HG03520 (cell line): ENCODE results near the gene PADI2.
A peak's percentile ranks its signal among the peaks of the same experiment; 100 is the strongest.

Experiments used
- ATAC-seq: cut with Tn5 transposase; IDR thresholded peaks from one replicate; pipeline ENCODE4 v1.9.1; 2021; ENCODE audit warnings: mild to moderate bottlenecking, moderate library complexity; ENCODE audit not compliant: unreplicated experiment

PADI2 gene

DNA sequence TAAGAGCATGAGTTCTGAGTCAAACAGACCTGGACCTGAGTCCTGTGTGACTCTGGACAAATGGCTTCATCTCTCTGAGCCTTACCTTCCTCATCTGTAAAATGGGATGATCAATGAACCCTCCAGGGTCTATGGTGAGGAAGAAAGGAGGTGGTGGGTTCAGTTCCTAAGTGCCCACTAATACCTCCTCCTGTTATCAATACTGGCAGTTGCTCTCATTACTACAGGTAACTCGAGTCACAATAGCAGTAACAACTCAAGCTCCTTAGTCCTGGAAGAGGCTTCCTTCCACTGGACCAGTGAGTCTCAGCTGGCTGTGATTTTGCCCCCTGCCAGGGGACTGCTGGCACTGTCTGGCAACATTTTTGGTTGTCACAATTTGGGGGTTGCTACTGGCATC is 2.6 kb downstream of the PADI2 start:
- no peak for ATAC-seq

- no peak for ATAC-seq
Observed at GRCh38 chr1:17113963-17114362, 5.3 kb downstream of the PADI2 start.

DNA sequence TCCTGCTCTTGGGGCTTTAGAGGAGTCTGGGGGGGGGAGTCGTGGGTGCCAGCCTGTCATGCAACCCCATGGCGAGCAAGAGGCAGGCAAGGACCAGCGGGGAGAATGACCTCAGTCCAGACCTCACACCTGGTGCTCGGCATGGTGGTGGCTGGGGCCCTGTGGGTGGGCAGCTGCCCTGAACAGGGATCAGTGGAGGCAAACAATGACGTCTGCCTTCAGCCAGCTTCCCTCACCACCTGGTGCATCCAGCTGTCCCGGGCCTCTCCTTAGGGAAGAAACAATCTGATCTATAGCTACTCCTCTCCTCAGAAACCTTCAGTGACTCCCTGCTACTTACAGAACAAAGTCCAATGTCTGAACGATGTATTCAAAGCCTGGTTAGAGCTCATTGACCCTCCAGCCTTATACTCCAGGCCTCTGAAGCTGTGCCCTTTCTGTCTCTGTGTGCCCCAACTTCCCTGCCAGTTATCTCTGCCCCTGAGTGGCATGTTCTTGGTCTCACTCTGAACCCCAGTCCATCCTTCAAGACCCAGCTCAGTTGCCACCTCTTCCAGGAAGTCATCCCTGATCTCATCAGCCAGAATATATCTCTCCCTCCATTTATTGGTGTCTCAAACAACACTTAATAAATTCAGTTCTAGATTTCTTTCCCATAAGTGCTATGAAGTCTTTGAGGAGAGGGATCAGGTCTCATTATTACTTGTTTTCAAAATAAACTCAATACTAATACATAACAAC is 6.6 kb downstream of the PADI2 start:
- ATAC-seq = no peak

DNA sequence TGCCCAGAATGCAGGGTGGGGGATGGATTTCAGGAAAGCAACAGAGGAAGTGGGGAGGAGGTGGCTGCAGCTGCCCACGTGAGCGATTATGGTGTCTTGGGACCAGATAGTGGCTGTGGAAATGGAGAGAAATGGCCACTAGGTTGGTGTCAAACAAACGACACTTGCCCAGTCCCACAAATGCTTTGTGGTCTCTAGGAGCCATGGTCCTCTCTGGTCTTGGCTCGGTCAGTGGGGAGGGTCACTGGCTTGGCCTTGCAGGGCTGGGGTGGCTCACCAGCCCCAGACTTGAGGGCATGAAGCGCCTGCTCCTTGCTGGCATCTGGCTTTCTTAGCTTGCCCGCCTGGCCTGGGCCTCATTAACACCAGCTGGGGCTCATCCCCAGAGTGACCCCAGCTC is 7.2 kb downstream of the PADI2 start:
- ATAC-seq = no peak

DNA sequence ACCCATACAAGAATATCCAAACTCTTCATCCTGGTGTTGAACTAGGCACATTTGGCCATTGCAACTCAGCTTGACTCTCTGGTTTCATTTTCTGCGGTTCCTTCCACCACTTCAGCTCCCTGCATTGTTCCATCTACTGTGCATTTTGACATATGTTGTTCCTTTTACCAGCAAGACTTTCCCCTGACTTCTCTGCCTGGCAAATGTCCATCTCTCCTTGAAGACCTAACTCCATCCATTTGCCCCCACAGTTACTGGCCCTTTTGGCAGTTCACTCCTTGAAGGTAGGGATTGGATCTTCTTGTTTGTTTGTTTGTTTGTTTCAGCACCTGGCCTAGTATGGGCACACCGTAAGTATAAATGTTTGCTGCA is 8.7 kb downstream of the PADI2 start:
- no peak for ATAC-seq

- no peak for ATAC-seq
Observed at GRCh38 chr1:17109892-17110554, 9.2 kb downstream of the PADI2 start.

DNA sequence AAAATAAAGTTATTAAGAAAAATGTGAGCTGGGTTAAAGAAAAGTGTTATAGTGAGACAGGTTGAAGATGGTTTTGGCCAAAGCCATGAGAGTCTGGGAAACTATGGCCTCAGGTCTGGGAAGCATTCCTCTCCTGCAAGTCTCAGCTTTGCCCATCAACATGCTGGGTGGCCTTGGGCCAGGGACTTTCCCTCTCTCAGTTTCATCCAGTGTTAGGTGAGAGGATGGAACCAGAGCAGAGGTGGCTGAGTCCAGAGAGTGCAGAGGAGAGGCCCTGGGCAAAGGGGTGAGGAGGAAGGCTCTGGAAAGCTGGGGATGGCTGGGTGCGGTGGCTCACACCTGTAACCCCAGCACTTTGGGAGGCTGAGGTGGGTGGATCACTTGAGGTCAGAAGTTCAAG is 10.5 kb downstream of the PADI2 start:
- ATAC-seq = no peak

DNA sequence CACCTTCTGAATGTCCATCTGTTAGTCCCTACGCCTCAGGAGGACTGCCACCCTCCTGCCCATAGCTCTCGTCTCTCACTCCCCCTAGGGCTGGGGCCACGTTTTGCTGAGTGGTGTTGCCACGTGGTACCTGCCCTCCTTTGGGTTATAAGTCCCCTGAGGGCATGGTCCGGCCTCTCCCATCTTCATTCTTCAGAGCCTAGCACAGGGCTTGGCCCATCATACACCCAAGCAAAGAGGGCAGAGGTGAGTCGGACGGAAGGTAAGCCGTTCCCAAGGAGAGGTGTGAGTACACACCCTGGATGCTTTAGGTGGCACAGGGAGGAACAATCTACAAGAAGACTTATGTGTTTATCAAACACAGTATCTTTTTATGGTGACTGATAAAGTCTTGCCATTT is 10.9 kb downstream of the PADI2 start:
- ATAC-seq = no peak

DNA sequence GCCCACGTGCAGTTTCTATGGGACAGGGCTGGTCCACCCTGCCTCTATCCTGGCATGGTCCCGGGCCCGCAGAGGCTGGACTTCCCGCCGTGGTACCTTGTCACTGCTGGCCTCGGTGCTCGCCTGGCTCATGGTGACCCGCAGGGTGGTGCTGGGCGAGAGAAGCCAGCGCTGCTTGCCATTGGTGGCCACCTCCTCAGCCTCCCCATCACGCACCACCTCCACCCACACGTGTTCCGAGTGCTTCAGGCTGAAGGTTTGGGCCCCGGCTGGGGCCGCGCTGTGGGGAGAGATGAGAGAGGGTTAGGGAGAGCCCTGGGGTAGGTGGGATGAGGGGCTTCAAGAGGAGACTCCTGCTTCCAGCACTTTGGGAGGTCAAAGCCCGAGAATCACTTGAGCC is 14.5 kb downstream of the PADI2 start:
- ATAC-seq = no peak

DNA sequence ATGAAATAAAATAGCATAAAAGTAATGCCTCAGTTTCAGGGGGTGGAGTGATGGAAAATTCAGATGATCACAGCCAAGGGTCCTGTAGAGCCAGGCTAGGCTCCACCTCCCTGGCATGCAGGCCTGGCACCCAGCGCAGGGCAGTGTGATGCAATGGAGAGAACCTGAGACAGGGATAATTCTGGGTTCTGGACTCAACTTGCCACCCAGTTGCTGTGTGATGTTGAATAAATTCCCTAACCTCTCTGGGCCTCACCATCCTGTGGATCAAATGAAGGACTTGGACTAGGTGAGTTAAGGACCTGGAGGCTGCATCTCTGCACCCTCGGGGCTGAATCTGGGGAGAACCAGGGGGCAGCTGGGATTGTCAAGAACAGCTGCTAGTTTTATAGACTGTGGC is 17.0 kb downstream of the PADI2 start:
- ATAC-seq = no peak

GRCh38 chr1:17101261-17101660 is 18.0 kb downstream of the PADI2 start:
- ATAC-seq = no peak

DNA sequence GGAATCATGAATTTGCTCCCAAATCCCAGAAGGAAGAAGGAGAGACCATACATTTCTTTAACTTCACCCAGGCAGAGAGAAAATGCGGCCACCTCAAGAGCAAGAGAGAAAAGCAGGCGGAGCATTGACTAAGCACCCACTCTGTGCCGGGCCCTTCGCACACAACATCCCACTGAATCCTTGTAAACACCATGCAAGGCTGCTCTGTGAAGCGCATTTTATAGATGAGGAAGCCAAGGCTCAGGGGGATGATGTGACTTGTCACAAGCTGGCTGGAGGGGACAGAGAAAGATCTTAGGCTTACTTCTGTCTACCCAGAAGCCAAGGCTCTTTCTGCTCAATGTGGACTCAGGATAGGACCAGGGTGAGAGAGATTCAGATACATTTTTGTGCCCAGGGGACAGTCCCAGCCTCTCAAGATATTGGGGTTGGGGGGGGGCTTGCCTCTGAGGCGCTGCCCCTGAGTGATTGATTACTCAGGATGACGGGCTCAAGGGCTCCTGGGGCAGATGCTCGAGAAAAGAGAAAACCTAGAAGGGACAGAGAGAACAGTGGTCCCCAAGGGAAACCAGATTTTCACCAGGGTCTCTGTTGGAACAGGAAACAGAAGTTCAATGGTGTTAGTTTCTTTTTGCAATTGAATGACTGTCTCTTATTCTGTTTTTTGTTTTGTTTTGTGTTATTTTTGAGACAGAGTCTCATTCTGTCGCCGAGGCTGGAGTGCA is 19.5 kb downstream of the PADI2 start:
- ATAC-seq = no peak

DNA sequence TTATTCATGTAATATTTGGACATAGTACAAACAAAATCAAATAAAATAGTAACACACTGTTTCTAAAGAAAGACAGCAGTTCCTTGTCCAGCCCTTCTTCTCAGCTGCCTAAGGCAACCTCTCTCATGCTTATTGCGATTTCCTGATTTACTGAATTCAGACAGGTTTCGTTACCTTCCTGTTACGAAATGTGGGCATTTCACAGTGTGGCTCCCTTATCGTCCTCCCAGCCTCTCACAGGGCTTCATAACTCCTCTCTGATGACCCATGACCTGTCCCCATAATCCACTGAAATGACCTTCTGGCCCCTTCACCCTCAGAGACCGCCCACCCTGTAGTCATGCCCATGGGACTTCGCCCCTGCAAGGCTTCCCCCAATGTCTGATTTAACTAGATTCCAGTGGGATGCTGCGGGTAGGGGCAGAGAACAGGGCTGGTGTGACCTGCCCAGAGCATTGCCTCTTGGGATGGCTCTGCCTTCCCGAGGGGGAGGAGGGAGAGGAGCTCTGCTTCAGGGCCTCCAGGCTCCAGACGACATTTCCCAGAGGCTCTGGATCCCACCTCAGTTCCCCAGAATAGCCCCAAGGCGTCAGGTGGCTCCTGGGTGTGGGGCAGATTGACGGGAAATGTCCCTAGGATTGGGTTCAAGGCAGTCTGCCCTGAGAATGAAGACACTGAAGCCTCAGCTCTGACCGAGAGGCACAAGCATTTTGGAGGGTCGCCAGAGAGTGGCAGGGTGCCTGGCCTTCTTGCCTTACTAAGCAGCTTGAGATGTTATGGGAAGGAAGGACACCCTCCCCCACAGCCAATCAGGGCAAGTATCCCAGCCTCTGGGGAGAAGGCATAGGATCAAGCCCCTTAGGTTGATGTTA is 20.6 kb downstream of the PADI2 start:
- ATAC-seq = no peak

GRCh38 chr1:17097787-17098186 is 21.5 kb downstream of the PADI2 start:
- ATAC-seq = no peak

- ATAC-seq = no peak
Observed at GRCh38 chr1:17097147-17097546, 22.1 kb downstream of the PADI2 start.

- ATAC-seq = no peak
Observed at GRCh38 chr1:17096584-17096983, 22.7 kb downstream of the PADI2 start.

DNA sequence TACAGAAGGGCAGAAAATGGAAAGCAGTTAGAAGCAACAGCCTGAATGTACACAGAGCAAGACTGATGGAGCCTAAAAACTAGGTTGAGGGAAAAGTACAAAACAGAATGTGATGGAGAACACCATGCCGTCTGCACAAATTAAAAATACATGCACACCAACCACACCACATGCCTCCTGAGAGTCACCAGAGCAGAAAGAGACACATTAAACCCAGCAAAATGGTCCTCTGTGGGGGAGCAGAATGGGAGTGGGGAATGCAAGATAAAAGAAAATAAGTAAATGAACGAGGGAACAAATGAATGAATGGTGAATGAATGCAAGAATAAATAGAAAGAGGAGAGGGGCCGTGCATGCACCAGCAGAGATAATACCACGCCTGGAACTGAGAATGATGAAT is 24.1 kb downstream of the PADI2 start:
- no peak for ATAC-seq

GRCh38 chr1:17094664-17095063 is 24.6 kb downstream of the PADI2 start:
- ATAC-seq = peak; percentile 80

- no peak for ATAC-seq
Observed at GRCh38 chr1:17093822-17094393, 25.3 kb downstream of the PADI2 start.

DNA sequence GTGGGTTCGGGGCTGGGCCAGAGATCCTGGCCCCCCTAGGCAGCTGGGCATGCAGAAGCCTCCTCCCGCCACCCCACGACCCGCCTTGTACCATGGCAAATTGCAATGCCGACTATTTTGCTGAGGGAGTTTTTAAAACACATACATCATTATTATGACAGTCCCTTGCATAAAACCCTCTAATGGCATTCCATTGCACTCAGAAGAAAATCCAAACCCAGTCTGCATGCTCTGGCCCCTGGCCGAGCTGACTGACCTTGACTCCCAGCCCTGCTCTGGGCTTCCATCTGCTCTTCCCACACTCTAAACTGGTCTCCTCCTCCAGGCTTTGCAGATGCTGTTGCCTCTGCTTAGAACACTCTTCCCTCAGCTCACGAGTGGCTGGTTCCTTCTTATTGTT is 28.0 kb downstream of the PADI2 start:
- no peak for ATAC-seq

DNA sequence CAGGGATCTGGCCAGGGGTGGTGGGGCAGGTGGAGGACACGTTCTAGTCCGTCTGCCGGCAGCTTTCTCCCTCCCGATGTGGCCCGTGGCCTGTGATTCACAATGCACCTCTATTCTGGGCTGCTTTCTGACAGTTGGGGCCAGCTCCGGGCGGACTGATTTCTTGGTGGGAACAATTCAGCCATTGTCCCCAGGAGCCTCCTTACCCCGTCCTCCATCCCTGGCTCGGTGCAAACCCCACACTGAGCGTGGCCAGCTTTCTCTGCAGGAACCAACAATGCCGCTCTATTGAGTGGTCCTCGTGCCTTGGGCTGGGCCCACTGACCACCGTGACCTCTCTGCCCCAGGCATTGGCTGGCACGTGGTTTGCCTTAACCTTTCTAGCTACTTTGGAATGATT is 29.7 kb downstream of the PADI2 start:
- no peak for ATAC-seq
